Parathyroid adenoma (tissue), 2 donors: ENCODE data around the gene ZBTB34.

Experiments
- H2AFZ ChIP-seq: fragments of 300-600 bp; sonication (generic); one replicate; pipeline ENCODE4 v1.7.0; 2017; ENCODE audit warnings: antibody characterized with exemption, mild to moderate bottlenecking
- H3K27ac ChIP-seq: fragments of 300-600 bp; sonication (generic); one replicate; pipeline ENCODE4 v1.7.0; 2017
- H3K27me3 ChIP-seq: fragments of 300-600 bp; sonication (generic); one replicate; pipeline ENCODE4 v1.7.0; 2017; ENCODE audit warnings: low read length; ENCODE audit not compliant: control insufficient read depth, insufficient read depth
- H3K36me3 ChIP-seq: fragments of 300-600 bp; sonication (generic); one replicate; pipeline ENCODE4 v1.7.0; 2017; ENCODE audit warnings: low read length; ENCODE audit not compliant: control insufficient read depth, insufficient read depth
- H3K4me1 ChIP-seq: fragments of 300-600 bp; sonication (generic); one replicate; pipeline ENCODE4 v1.7.0; 2017; ENCODE audit warnings: control low read depth
- H3K4me2 ChIP-seq: fragments of 300-600 bp; sonication (generic); one replicate; pipeline ENCODE4 v1.7.0; 2017; ENCODE audit warnings: low read length
- H3K4me3 ChIP-seq: fragments of 300-600 bp; sonication (generic); one replicate; pipeline ENCODE4 v1.7.0; 2017; ENCODE audit warnings: low read depth, low read length
- H3K79me2 ChIP-seq: fragments of 300-600 bp; sonication (generic); one replicate; pipeline ENCODE4 v1.7.0; 2017; ENCODE audit warnings: control low read depth
- H3K9ac ChIP-seq: fragments of 300-600 bp; sonication (generic); one replicate; pipeline ENCODE4 v1.7.0; 2017; ENCODE audit warnings: mild to moderate bottlenecking
- H3K9me3 ChIP-seq: fragments of 300-600 bp; sonication (generic); one replicate; pipeline ENCODE4 v1.7.0; 2017; ENCODE audit warnings: low read length; ENCODE audit not compliant: control insufficient read depth
- TF ChIP-seq, protein P1 (sequence below): fragments of 300-600 bp; sonication (generic); IDR thresholded peaks from one replicate; pipeline ENCODE4 v1.7.0; 2017; ENCODE audit warnings: antibody characterized with exemption, mild to moderate bottlenecking
- donor health status: primary hyperparathyroidism.

ZBTB34 gene

GRCh38 chr9:126882746-126883145 lies 22.3 kb downstream of the ZBTB34 start:
- Histone ChIP-seq H3K9ac (no peak overlapping the region), H3K9me3 (no peaks in the 10 kb centered on the region), H3K4me1 (no peaks in the 10 kb centered on the region), H3K4me3 (no peak overlapping the region), H3K27me3 (no peaks in the 10 kb centered on the region), H3K4me2 (no peak overlapping the region), H2AFZ (no peak overlapping the region), H3K27ac (no peak overlapping the region), H3K79me2 (no peaks in the 10 kb centered on the region), H3K36me3 (no peaks in the 10 kb centered on the region)
- TF ChIP-seq, protein P1, sequence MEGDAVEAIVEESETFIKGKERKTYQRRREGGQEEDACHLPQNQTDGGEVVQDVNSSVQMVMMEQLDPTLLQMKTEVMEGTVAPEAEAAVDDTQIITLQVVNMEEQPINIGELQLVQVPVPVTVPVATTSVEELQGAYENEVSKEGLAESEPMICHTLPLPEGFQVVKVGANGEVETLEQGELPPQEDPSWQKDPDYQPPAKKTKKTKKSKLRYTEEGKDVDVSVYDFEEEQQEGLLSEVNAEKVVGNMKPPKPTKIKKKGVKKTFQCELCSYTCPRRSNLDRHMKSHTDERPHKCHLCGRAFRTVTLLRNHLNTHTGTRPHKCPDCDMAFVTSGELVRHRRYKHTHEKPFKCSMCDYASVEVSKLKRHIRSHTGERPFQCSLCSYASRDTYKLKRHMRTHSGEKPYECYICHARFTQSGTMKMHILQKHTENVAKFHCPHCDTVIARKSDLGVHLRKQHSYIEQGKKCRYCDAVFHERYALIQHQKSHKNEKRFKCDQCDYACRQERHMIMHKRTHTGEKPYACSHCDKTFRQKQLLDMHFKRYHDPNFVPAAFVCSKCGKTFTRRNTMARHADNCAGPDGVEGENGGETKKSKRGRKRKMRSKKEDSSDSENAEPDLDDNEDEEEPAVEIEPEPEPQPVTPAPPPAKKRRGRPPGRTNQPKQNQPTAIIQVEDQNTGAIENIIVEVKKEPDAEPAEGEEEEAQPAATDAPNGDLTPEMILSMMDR, result no peak

- no peak overlapping the region for H3K9ac ChIP-seq
- no peaks in the 10 kb centered on the region for H3K9me3 ChIP-seq
- no peaks in the 10 kb centered on the region for H3K4me1 ChIP-seq
- no peaks in the 10 kb centered on the region for H3K79me2 ChIP-seq
- H3K36me3 ChIP-seq, result no peaks in the 10 kb centered on the region
- H3K27me3 ChIP-seq, result no peaks in the 10 kb centered on the region
- no peak overlapping the region for H2AFZ ChIP-seq
- no peak overlapping the region for H3K4me3 ChIP-seq
- TF ChIP-seq, protein P1, result no peak
- H3K4me2 ChIP-seq, result no peak overlapping the region
- H3K27ac ChIP-seq, result no peak overlapping the region
Observed at GRCh38 chr9:126883636-126884035, 23.2 kb downstream of the ZBTB34 start.

GRCh38 chr9:126885131-126885641 lies 24.7 kb downstream of the ZBTB34 start:
- Histone ChIP-seq H3K9ac (no peak overlapping the region), H3K27me3 (no peaks in the 10 kb centered on the region), H3K36me3 (no peaks in the 10 kb centered on the region), H3K4me3 (no peak overlapping the region), H3K27ac (no peak overlapping the region), H3K79me2 (no peaks in the 10 kb centered on the region), H3K9me3 (no peaks in the 10 kb centered on the region), H2AFZ (no peak overlapping the region), H3K4me2 (no peak overlapping the region), H3K4me1 (no peaks in the 10 kb centered on the region)
- TF ChIP-seq, protein P1, result no peak

DNA sequence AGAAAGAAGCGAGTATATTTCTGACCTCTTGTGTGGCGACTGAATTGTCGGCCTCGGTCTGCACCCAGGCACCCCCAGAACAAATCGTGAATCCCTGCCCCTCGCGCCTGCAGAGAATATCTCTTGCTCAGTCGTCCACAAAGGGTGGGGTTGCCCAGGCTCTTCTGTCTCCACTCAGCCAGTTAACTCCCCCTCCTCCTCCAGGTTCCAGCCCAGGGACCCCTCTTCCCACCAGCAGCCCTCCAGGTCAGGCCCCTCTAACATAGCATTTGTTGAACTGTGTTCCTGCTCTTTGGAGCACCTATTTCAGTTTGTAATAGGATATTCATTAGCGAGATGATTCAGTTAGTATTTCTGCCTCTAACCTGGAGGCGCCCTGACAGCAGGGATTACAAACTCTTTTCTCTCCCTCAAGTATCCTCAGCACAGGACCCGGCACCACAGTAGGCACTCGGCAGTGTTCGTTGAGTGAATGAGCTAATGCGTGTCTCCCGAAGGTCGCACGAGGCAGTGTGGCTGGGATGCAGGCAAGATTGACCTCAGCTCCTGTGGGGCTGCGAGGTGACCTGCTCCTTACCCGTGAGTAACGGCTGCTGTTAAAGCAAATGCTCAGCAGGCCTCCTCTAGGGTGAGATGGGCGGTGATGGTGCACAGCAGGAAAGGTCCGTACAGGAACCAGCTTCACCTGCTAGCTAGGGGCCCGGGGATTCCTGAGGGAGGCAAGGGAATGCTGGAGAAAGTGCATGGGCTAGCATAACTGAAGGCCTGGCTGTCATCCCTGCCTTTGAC lies 25.8 kb downstream of the ZBTB34 start:
- H3K4me3 ChIP-seq, result no peak overlapping the region
- H3K27me3 ChIP-seq, result no peaks in the 10 kb centered on the region
- no peak overlapping the region for H3K4me2 ChIP-seq
- TF ChIP-seq, protein P1, result no peak
- H2AFZ ChIP-seq, result no peak overlapping the region
- H3K27ac ChIP-seq, result no peak overlapping the region
- H3K9me3 ChIP-seq, result no peaks in the 10 kb centered on the region
- no peaks in the 10 kb centered on the region for H3K79me2 ChIP-seq
- no peaks in the 10 kb centered on the region for H3K4me1 ChIP-seq
- no peaks in the 10 kb centered on the region for H3K36me3 ChIP-seq
- H3K9ac ChIP-seq, result no peak overlapping the region

DNA sequence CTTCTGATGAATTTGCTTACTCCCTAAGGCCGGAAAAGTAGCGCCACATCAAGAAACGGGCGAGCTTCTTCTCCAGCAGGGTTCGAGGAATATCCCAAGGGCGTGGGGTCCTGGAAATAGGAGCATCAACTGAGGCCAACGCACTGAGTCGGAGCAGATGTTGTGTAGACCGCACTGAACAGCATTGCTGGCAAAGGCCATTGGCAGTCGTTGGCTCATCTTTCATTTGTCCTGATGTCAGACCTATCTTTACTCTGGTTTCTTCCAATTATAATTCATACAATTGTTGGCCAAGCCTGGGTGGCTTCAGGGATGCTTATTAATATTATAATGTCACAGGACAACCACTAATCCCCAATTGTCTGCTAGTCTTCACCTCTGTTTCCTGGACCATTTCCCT lies 26.5 kb downstream of the ZBTB34 start:
- H3K27ac ChIP-seq, result no peak overlapping the region
- no peak overlapping the region for H3K9ac ChIP-seq
- no peaks in the 10 kb centered on the region for H3K9me3 ChIP-seq
- no peaks in the 10 kb centered on the region for H3K36me3 ChIP-seq
- H3K4me2 ChIP-seq, result no peak overlapping the region
- H3K27me3 ChIP-seq, result no peaks in the 10 kb centered on the region
- H3K79me2 ChIP-seq, result no peaks in the 10 kb centered on the region
- no peak overlapping the region for H3K4me3 ChIP-seq
- H3K4me1 ChIP-seq, result no peaks in the 10 kb centered on the region
- no peak overlapping the region for H2AFZ ChIP-seq
- TF ChIP-seq, protein P1, result no peak
